ENCODE measurements around the gene HSPB9.

- TF ChIP-seq POLR2A (IDR thresholded peaks at IDR 0.05), result no peak
- no peak for TF ChIP-seq CTCF (IDR thresholded peaks at IDR 0.05)
Measured at GRCh38 chr17:42087736-42088705, 34.6 kb upstream of the HSPB9 start.
